SU-DHL-6 (cell line): ENCODE data around the gene SLC52A3.

Experiments used
- CTCF ChIP-seq: fragments of 200-600 bp; sonication (generic); IDR thresholded peaks from one replicate; pipeline ENCODE4 v1.5.1; 2017; ENCODE audit warnings: antibody characterized with exemption, mild to moderate bottlenecking, low read length, moderate library complexity; ENCODE audit not compliant: insufficient read depth, poor library complexity, severe bottlenecking
- EZH2phosphoT487 ChIP-seq: fragments of 200-600 bp; sonication (generic), shearing (Covaris generic); conservative IDR thresholded peaks from 2 replicates; pipeline ENCODE4 v1.6.1; 2018; ENCODE audit warnings: mild to moderate bottlenecking, antibody characterized with exemption, low read length, moderate library complexity, mixed read lengths

GRCh38 chr20:742156-742555, 26.1 kb downstream of the SLC52A3 start:
- no peak for TF ChIP-seq CTCF
- TF ChIP-seq EZH2phosphoT487: no peak
